ENCODE data around the gene SAP25.

DNA sequence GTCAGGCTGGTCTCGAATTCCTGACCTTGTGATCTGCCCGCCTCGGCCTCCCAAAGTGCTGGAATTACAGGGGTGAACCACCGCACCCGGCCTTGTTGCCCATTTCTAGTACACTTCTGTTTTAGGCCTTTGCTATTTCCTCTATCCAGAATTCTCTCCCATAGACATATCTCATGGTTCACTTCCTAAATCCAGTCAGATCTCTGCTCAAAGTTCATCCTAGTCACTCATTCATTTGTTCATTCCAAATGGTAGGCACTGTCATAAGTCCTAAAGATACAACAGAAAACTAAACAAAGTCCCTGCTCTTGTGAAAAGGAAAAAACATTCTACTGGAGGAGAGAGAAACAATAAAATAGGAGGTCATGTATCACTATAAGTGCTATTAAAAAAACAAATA, 36.3 kb upstream of the SAP25 start:
- TF ChIP-seq CTCF (IDR thresholded peaks at IDR 0.05; ENCODE audit: low read depth, low read length) (no peak), EZH2phosphoT487 (IDR thresholded peaks at IDR 0.05; ENCODE audit: low read depth) (no peak)
